WTC11 (cell line): ENCODE results near the gene LEF1. TPM values are rescaled to one million over a fixed set of nuclear protein-coding genes. Genes with fewer than 3 reads are reported as not detected.

Source experiments
- ATAC-seq: fragments of 200-7000 bp; cut with Tn5 transposase; 2 replicates; pipeline ENCODE4 v1.10.0; 2021; ENCODE audit warnings: mild to moderate bottlenecking, moderate library complexity
- CTCF ChIA-PET: fragments of 300-600 bp; sonication (Branson Sonifier 250); formaldehyde crosslinking; loops from one replicate; lab custom pipeline; 2021; ENCODE audit warnings: antibody characterized with exemption; lab: Charles Lee
- POLR2A ChIA-PET: fragments of 350-600 bp; sonication (Branson Sonifier 250); formaldehyde crosslinking; loops from one replicate; lab custom pipeline; 2021; ENCODE audit warnings: antibody characterized with exemption; lab: Charles Lee
- DNase-seq: peaks from one replicate; pipeline ENCODE4 v3.0.0; 2021; ENCODE audit warnings: low spot score
- H3K27ac Mint-ChIP-seq: 2 replicates; pipeline ENCODE4 v1.8.0; 2021; ENCODE audit warnings: mixed read lengths
- H3K27me3 Mint-ChIP-seq: 2 replicates; pipeline ENCODE4 v1.8.0; 2021; ENCODE audit warnings: low read depth, mild to moderate bottlenecking, moderate library complexity, mixed read lengths
- H3K36me3 Mint-ChIP-seq: 2 replicates; pipeline ENCODE4 v1.8.0; 2021; ENCODE audit warnings: mixed read lengths
- H3K4me1 Mint-ChIP-seq: 2 replicates; pipeline ENCODE4 v1.8.0; 2022; ENCODE audit warnings: mixed read lengths
- H3K4me3 Mint-ChIP-seq: 2 replicates; pipeline ENCODE4 v1.8.0; 2021; ENCODE audit warnings: mild to moderate bottlenecking, moderate library complexity, mixed read lengths
- H3K9me3 Mint-ChIP-seq: 2 replicates; pipeline ENCODE4 v1.8.0; 2021; ENCODE audit warnings: mixed read lengths
- GTF2I ChIP-seq: fragments of 250-450 bp; sonication (Bioruptor Pico); conservative IDR thresholded peaks from 2 replicates; pipeline ENCODE4 v1.4.0; 2021; ENCODE audit warnings: mild to moderate bottlenecking
- JAZF1 ChIP-seq: fragments of 250-450 bp; sonication (Bioruptor Pico); IDR thresholded peaks from 2 replicates; pipeline ENCODE4 v1.9.0; 2021; ENCODE audit warnings: moderate library complexity, mild to moderate bottlenecking, inconsistent platforms
- NR1H2 ChIP-seq: sonication (generic); formaldehyde crosslinking; IDR thresholded peaks from 2 replicates; pipeline ENCODE4 v1.9.0; 2021; ENCODE audit warnings: mild to moderate bottlenecking, moderate library complexity, missing genetic modification reagents
- RELA ChIP-seq: sonication (generic); formaldehyde crosslinking; IDR thresholded peaks from 2 replicates; pipeline ENCODE4 v1.8.1; 2022; ENCODE audit warnings: missing genetic modification reagents, mild to moderate bottlenecking, borderline replicate concordance
- ZBTB21 ChIP-seq: sonication (generic); formaldehyde crosslinking; IDR thresholded peaks from 2 replicates; pipeline ENCODE4 v1.8.1; 2023; ENCODE audit warnings: mild to moderate bottlenecking, missing genetic modification reagents, borderline replicate concordance
- ZNF138 ChIP-seq: sonication (generic); formaldehyde crosslinking; conservative IDR thresholded peaks from 2 replicates; pipeline ENCODE4 v1.8.1; 2022; ENCODE audit warnings: mild to moderate bottlenecking, moderate library complexity, missing genetic modification reagents
- ZNF416 ChIP-seq: fragments of 250-450 bp; sonication (Bioruptor Pico); IDR thresholded peaks from 2 replicates; pipeline ENCODE4 v1.9.0; 2021; ENCODE audit warnings: mild to moderate bottlenecking, inconsistent platforms
- total RNA-seq: library from RNA; stranded (reverse); gene quantifications from 3 replicates; pipeline ENCODE4 v1.2.3, GENCODE V29; 2021
- TF ChIP-seq, protein P1 (sequence below): sonication (generic); formaldehyde crosslinking; IDR thresholded peaks from 2 replicates; pipeline ENCODE4 v1.8.1; 2023; ENCODE audit warnings: mild to moderate bottlenecking, moderate library complexity, missing genetic modification reagents
- TF ChIP-seq, protein P2 (sequence below): fragments of 250-450 bp; sonication (Bioruptor Pico); IDR thresholded peaks from 2 replicates; pipeline ENCODE4 v1.9.0; 2021; ENCODE audit warnings: mild to moderate bottlenecking
- TF ChIP-seq, protein P3 (sequence below): fragments of 250-450 bp; sonication (Bioruptor Pico); IDR thresholded peaks from 2 replicates; pipeline ENCODE4 v1.9.0; 2021; ENCODE audit warnings: mild to moderate bottlenecking, borderline replicate concordance
- TF ChIP-seq, protein P4 (sequence below): sonication (generic); formaldehyde crosslinking; IDR thresholded peaks from 2 replicates; pipeline ENCODE4 v1.8.0; 2023; ENCODE audit warnings: missing genetic modification reagents, mild to moderate bottlenecking, borderline replicate concordance
- TF ChIP-seq, protein P5 (sequence below): fragments of 250-450 bp; sonication (Bioruptor Pico); IDR thresholded peaks from 2 replicates; pipeline ENCODE4 v1.8.0; 2021; ENCODE audit warnings: mild to moderate bottlenecking

LEF1 gene
- total RNA-seq, 1 experiment from 2014 or later = 1.3 TPM

DNA sequence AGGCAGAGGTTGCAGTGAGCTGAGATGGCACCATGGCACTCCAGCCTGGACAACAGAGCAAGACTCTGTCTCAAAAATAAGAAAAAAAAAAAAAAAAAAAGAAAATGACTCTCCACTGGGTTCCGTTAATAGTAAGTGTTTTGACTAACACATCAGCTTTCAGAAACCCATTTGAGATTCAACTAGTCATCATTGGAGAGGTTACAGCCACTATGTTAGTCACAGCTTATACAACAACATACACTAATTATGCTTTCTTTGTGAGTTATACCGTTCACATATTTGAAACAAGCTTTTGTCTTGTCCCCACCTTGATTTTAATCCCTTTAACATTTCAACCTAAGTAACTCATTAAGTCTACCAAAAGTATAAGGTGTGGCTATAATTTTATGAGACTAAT, 130.8 kb downstream of the LEF1 start:
- TF ChIP-seq GTF2I (CRISPR knock-in tag) = no peak
- TF ChIP-seq ZNF138 (CRISPR knock-in tag) = no peak
- TF ChIP-seq, protein P1, sequence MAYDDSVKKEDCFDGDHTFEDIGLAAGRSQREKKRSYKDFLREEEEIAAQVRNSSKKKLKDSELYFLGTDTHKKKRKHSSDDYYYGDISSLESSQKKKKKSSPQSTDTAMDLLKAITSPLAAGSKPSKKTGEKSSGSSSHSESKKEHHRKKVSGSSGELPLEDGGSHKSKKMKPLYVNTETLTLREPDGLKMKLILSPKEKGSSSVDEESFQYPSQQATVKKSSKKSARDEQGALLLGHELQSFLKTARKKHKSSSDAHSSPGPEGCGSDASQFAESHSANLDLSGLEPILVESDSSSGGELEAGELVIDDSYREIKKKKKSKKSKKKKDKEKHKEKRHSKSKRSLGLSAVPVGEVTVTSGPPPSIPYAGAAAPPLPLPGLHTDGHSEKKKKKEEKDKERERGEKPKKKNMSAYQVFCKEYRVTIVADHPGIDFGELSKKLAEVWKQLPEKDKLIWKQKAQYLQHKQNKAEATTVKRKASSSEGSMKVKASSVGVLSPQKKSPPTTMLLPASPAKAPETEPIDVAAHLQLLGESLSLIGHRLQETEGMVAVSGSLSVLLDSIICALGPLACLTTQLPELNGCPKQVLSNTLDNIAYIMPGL (CRISPR knock-in tag) = no peak
- TF ChIP-seq, protein P2, sequence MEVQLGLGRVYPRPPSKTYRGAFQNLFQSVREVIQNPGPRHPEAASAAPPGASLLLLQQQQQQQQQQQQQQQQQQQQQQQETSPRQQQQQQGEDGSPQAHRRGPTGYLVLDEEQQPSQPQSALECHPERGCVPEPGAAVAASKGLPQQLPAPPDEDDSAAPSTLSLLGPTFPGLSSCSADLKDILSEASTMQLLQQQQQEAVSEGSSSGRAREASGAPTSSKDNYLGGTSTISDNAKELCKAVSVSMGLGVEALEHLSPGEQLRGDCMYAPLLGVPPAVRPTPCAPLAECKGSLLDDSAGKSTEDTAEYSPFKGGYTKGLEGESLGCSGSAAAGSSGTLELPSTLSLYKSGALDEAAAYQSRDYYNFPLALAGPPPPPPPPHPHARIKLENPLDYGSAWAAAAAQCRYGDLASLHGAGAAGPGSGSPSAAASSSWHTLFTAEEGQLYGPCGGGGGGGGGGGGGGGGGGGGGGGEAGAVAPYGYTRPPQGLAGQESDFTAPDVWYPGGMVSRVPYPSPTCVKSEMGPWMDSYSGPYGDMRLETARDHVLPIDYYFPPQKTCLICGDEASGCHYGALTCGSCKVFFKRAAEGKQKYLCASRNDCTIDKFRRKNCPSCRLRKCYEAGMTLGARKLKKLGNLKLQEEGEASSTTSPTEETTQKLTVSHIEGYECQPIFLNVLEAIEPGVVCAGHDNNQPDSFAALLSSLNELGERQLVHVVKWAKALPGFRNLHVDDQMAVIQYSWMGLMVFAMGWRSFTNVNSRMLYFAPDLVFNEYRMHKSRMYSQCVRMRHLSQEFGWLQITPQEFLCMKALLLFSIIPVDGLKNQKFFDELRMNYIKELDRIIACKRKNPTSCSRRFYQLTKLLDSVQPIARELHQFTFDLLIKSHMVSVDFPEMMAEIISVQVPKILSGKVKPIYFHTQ (CRISPR knock-in tag) = no peak
- TF ChIP-seq, protein P3, sequence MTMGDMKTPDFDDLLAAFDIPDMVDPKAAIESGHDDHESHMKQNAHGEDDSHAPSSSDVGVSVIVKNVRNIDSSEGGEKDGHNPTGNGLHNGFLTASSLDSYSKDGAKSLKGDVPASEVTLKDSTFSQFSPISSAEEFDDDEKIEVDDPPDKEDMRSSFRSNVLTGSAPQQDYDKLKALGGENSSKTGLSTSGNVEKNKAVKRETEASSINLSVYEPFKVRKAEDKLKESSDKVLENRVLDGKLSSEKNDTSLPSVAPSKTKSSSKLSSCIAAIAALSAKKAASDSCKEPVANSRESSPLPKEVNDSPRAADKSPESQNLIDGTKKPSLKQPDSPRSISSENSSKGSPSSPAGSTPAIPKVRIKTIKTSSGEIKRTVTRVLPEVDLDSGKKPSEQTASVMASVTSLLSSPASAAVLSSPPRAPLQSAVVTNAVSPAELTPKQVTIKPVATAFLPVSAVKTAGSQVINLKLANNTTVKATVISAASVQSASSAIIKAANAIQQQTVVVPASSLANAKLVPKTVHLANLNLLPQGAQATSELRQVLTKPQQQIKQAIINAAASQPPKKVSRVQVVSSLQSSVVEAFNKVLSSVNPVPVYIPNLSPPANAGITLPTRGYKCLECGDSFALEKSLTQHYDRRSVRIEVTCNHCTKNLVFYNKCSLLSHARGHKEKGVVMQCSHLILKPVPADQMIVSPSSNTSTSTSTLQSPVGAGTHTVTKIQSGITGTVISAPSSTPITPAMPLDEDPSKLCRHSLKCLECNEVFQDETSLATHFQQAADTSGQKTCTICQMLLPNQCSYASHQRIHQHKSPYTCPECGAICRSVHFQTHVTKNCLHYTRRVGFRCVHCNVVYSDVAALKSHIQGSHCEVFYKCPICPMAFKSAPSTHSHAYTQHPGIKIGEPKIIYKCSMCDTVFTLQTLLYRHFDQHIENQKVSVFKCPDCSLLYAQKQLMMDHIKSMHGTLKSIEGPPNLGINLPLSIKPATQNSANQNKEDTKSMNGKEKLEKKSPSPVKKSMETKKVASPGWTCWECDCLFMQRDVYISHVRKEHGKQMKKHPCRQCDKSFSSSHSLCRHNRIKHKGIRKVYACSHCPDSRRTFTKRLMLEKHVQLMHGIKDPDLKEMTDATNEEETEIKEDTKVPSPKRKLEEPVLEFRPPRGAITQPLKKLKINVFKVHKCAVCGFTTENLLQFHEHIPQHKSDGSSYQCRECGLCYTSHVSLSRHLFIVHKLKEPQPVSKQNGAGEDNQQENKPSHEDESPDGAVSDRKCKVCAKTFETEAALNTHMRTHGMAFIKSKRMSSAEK = no peak
- no peak for TF ChIP-seq JAZF1
- no peak for TF ChIP-seq RELA (CRISPR knock-in tag)
- TF ChIP-seq NR1H2 (CRISPR knock-in tag) = no peak
- TF ChIP-seq, protein P4, sequence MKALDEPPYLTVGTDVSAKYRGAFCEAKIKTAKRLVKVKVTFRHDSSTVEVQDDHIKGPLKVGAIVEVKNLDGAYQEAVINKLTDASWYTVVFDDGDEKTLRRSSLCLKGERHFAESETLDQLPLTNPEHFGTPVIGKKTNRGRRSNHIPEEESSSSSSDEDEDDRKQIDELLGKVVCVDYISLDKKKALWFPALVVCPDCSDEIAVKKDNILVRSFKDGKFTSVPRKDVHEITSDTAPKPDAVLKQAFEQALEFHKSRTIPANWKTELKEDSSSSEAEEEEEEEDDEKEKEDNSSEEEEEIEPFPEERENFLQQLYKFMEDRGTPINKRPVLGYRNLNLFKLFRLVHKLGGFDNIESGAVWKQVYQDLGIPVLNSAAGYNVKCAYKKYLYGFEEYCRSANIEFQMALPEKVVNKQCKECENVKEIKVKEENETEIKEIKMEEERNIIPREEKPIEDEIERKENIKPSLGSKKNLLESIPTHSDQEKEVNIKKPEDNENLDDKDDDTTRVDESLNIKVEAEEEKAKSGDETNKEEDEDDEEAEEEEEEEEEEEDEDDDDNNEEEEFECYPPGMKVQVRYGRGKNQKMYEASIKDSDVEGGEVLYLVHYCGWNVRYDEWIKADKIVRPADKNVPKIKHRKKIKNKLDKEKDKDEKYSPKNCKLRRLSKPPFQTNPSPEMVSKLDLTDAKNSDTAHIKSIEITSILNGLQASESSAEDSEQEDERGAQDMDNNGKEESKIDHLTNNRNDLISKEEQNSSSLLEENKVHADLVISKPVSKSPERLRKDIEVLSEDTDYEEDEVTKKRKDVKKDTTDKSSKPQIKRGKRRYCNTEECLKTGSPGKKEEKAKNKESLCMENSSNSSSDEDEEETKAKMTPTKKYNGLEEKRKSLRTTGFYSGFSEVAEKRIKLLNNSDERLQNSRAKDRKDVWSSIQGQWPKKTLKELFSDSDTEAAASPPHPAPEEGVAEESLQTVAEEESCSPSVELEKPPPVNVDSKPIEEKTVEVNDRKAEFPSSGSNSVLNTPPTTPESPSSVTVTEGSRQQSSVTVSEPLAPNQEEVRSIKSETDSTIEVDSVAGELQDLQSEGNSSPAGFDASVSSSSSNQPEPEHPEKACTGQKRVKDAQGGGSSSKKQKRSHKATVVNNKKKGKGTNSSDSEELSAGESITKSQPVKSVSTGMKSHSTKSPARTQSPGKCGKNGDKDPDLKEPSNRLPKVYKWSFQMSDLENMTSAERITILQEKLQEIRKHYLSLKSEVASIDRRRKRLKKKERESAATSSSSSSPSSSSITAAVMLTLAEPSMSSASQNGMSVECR = no peak
- TF ChIP-seq, protein P5, sequence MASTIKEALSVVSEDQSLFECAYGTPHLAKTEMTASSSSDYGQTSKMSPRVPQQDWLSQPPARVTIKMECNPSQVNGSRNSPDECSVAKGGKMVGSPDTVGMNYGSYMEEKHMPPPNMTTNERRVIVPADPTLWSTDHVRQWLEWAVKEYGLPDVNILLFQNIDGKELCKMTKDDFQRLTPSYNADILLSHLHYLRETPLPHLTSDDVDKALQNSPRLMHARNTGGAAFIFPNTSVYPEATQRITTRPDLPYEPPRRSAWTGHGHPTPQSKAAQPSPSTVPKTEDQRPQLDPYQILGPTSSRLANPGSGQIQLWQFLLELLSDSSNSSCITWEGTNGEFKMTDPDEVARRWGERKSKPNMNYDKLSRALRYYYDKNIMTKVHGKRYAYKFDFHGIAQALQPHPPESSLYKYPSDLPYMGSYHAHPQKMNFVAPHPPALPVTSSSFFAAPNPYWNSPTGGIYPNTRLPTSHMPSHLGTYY (CRISPR knock-in tag) = no peak
- no peak for TF ChIP-seq ZBTB21 (CRISPR knock-in tag)
- TF ChIP-seq ZNF416 (CRISPR knock-in tag) = no peak
- TF ChIP-seq, all 79 proteins: peak for 0
- H3K4me1 Mint-ChIP-seq = peaks cover 2% of the 10 kb centered on the region; the same call in 1 of the 2 replicates
- ChIA-PET CTCF (no interaction called here), POLR2A (no interaction called here)
- 0 out of 2 replicates have a peak, but pooled peaks cover 3% of the 10 kb centered on the region for H3K9me3 Mint-ChIP-seq
- H3K4me3 Mint-ChIP-seq = no peak overlapping the region
- H3K36me3 Mint-ChIP-seq = peaks cover 19% of the 10 kb centered on the region
- no peak overlapping the region for H3K27ac Mint-ChIP-seq
- no peaks in the 10 kb centered on the region for H3K27me3 Mint-ChIP-seq
- ATAC-seq (no peak), DNase-seq (no peak)
